HUES64 (cell line): ENCODE data around the gene GATA5.
A peak's percentile ranks its signal among the peaks of the same experiment; 100 is the strongest.
"Not testable (repeated sequence)": the region's sequence is repeated elsewhere in the genome, so short reads cannot be mapped to it uniquely, and the experiment has no call there.

Experiments
- H3K27ac ChIP-seq: 2 replicates; pipeline ENCODE4 v1.7.0; 2013; ENCODE audit warnings: low read depth, low read length, inconsistent platforms
- H3K27me3 ChIP-seq: 2 replicates; pipeline ENCODE4 v1.6.1; 2013; ENCODE audit warnings: mild to moderate bottlenecking, low read length; ENCODE audit not compliant: insufficient read depth
- H3K36me3 ChIP-seq: 2 replicates; pipeline ENCODE4 v1.6.1; 2013; ENCODE audit warnings: mild to moderate bottlenecking, low read length; ENCODE audit not compliant: insufficient read depth
- H3K4me1 ChIP-seq: 2 replicates; pipeline ENCODE4 v1.6.1; 2013; ENCODE audit warnings: mild to moderate bottlenecking, low read length, moderate library complexity; ENCODE audit not compliant: insufficient read depth
- H3K4me3 ChIP-seq: 2 replicates; pipeline ENCODE4 v1.5.1; 2013; ENCODE audit warnings: mild to moderate bottlenecking, low read length, moderate library complexity
- H3K9ac ChIP-seq: 2 replicates; pipeline ENCODE4 v1.6.1; 2013; ENCODE audit warnings: mild to moderate bottlenecking, low read depth, low read length
- H3K9me3 ChIP-seq: 2 replicates; pipeline ENCODE4 v1.6.1; 2013; ENCODE audit warnings: low read depth, low read length; ENCODE audit not compliant: insufficient read depth
- WGBS: fragments of 150-250, 120-280 bp; methylation state at CpG from one replicate; pipeline ENCODE4 v1.1.7; 2013; ENCODE audit warnings: missing lambda C conversion rate; 5-methylcytosine and 5-hydroxymethylcytosine counted together

GATA5 gene

GRCh38 chr20:62433658-62434497, 41.9 kb downstream of the GATA5 start:
- Histone ChIP-seq H3K4me1 (peaks cover 5% of the 10 kb centered on the region; the same call in 1 of the 2 replicates), H3K36me3 (no peaks in the 10 kb centered on the region), H3K27me3 (no peaks in the 10 kb centered on the region), H3K27ac (no peak overlapping the region), H3K9ac (no peak overlapping the region), H3K9me3 (no peaks in the 10 kb centered on the region), H3K4me3 (no peak overlapping the region)
- WGBS = 90% methylated on average over 32 of the region's 32 CpGs

- no peaks in the 10 kb centered on the region for H3K36me3 ChIP-seq
- H3K4me1 ChIP-seq = peaks cover 11% of the 10 kb centered on the region
- H3K4me3 ChIP-seq = no peak overlapping the region
- no peak overlapping the region for H3K9ac ChIP-seq
- 76% methylated on average over 23 of the region's 23 CpGs for WGBS
- H3K9me3 ChIP-seq = no peaks in the 10 kb centered on the region
- H3K27ac ChIP-seq = no peak overlapping the region
- H3K27me3 ChIP-seq = no peaks in the 10 kb centered on the region
Observed at GRCh38 chr20:62430866-62431447, 44.8 kb downstream of the GATA5 start.

DNA sequence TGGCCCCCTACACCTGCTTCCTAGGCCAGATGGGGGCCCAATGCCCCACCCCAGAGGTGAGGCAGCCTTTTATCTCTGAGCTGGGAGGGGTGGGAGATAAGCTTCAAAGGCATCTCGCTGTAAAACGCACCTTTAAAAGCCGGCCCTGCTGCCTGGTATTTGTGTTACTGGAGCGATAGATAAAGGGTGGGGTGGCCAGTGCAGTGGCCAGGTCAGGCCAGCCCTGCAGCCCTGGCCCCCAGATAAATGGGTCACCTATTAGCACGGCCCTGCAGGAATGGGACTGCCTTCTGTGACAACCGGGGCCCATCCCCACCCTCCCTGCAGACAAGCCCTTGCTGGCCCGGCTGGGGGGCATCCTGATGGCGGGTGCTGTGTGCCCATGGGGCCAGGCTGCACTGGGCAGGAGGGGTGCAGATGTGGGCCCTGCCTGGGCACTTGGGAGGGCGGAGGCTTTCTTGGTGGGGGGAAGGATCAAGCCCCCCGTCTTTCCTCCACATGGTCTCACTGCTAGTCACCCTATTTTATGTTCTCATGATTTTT, 45.4 kb downstream of the GATA5 start:
- H3K9ac ChIP-seq = no peak overlapping the region
- H3K4me3 ChIP-seq = no peak overlapping the region
- 81% methylated on average over 8 of the region's 10 CpGs for WGBS
- peaks cover 11% of the 10 kb centered on the region for H3K4me1 ChIP-seq
- no peaks in the 10 kb centered on the region for H3K9me3 ChIP-seq
- H3K36me3 ChIP-seq = no peaks in the 10 kb centered on the region
- no peak overlapping the region for H3K27ac ChIP-seq
- no peaks in the 10 kb centered on the region for H3K27me3 ChIP-seq

DNA sequence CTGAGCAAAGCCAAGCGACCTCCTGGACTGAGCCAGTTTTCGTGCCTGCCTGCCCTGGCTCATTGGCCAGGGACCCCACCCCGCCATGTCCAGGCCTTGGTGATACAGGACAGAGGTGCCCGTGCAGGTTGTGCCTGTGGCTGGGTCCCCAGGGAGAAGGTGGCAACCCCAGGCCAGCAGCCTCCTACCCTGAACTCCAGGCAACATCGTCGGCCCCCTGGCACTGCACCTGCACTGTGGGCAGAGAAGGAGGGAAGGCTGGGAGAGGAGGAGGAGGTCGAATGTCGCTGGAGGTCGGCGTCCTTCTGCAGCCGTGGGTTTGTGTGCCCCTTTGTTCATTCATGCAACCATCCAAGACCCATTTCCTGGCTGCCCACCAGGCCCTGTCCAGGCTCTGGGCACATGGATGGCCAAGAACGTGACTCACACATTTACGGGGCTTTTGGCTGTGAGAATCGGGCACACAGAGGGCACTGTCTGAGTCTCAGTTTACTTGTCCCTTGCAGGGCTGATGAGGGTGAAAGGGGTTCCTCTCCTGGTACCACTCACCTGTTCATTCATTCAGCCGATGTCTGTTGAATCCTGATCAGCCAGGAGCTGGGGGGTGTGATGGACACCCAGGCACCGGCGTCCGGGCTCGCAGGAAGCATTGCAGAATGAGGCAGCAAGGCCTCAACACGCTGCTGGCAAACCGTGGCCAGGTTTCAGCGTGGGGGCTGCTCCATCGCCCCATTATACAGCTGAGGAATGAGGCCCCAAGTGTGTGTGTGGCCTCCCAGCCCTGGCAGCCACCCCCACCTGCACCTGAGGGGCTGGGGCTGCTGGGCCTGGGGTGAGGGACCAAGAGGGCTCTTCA, 46.1 kb downstream of the GATA5 start:
- no peak overlapping the region for H3K4me3 ChIP-seq
- H3K4me1 ChIP-seq = peaks cover 11% of the 10 kb centered on the region
- H3K27me3 ChIP-seq = no peaks in the 10 kb centered on the region
- no peaks in the 10 kb centered on the region for H3K36me3 ChIP-seq
- H3K27ac ChIP-seq = no peak overlapping the region
- H3K9me3 ChIP-seq = no peaks in the 10 kb centered on the region
- H3K9ac ChIP-seq = no peak overlapping the region
- 95% methylated on average over 23 of the region's 23 CpGs for WGBS

DNA sequence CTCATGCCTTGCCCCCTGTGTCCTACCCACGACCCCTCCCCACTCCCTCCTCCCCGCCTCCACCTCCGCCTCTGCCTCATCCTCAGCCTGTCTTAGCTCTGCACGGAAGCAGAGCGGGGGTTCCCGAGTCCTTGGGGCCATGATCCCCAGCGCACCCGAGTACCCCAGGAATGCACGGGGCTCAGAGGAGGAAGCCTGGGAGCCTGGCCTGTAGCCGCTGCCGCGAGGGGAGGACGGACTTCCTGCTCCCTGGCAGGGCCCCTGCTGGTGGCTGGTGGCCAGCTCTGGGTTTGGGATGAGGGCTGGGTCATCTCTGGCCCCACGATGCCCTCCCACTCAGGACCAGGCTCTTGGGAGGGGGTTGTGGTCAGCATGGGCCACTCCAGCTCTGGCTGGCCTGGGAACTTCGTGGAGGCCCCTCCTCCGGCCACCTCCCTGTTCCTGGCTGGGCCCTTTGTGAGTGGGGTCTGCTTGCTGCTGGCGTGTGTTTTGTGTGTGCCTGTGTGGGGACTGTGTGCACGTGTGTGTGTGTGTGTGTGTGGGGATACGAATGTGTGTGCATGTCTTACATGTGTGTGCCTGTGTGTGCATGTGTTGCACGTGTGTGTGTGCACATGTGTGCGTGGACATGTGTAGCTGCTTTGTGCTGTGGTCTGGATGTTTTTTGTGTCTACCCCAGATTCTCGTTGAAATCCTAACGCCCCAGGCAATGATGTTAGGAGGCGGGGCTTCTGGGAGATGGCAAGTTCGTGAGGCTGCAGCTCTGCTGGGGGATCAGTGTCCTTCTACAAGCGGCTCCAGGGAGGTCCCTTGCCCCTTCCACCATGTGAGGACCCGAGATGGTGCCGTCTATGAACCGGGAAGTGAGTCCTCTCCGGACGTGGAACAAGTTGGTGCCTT, 47.1 kb downstream of the GATA5 start:
- Histone ChIP-seq H3K27ac (no peak overlapping the region), H3K36me3 (no peaks in the 10 kb centered on the region), H3K4me1 (peaks cover 11% of the 10 kb centered on the region), H3K9me3 (no peaks in the 10 kb centered on the region), H3K27me3 (no peaks in the 10 kb centered on the region), H3K9ac (no peak overlapping the region), H3K4me3 (no peak overlapping the region)
- WGBS = 86% methylated on average over 31 of the region's 31 CpGs

DNA sequence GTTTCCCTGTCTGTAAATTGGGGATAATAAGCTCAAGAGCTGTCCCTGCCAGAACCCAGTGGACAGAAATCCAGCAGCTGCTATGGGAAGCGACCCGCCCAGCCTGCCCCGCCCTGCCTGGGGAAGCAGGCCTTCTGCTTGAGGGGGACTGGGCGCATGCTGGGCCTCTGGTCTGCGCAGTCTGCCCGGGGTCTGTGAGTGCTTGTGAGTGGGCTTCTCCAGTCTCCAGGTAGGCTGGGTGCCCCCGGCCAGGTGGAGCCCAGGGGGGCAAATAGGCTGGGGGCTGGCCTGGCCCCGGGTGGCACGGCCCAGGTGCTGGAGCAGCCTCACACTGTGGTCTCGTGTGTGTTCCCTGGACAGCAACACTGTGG, 47.8 kb downstream of the GATA5 start:
- Histone ChIP-seq H3K36me3 (no peaks in the 10 kb centered on the region), H3K4me1 (peaks cover 11% of the 10 kb centered on the region), H3K27ac (no peak overlapping the region), H3K9ac (no peak overlapping the region), H3K4me3 (no peak overlapping the region), H3K9me3 (no peaks in the 10 kb centered on the region), H3K27me3 (no peaks in the 10 kb centered on the region)
- 93% methylated on average over 10 of the region's 10 CpGs for WGBS

GRCh38 chr20:62427172-62428001, 48.4 kb downstream of the GATA5 start, which contains the start of gene RBBP8NL:
RBBP8NL (minus strand) TSS chr20:62427539; CDS start chr20:62419647, 7,892 bp downstream.
- H3K9ac ChIP-seq = peak within 1 kb of the TSS; percentile 55
- no peaks in the 10 kb centered on the region for H3K27me3 ChIP-seq
- H3K4me3 ChIP-seq = peak within 1 kb of the TSS; percentile 26
- 86% methylated on average over 28 of the region's 28 CpGs for WGBS
- no peaks in the 10 kb centered on the region for H3K9me3 ChIP-seq
- peaks cover 11% of the 10 kb centered on the region for H3K4me1 ChIP-seq
- no peaks in the 10 kb centered on the region for H3K36me3 ChIP-seq
- H3K27ac ChIP-seq = peak within 1 kb of the TSS; percentile 50

DNA sequence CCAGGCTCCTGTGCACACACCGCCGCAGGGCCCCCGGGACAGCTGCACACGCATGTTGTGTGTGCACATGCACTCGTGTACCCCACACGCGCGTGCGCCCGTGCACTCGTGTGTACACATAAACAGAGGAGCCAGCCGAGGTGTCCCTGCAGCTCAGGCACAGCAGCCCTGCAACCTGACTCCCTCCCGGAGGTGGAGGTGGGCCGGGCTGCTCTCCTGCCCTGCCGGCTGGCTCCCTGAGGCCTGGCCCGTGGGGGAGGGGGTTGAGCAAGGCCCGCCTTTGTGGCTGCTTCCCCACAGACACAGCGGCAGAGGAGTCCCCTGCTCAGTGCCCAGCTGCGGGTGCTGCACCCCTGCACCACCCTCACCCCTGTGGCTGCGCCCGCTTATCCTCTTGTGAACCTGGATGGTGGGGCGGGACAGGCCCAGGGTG, 49.1 kb downstream of the GATA5 start:
- H3K4me1 ChIP-seq = peaks cover 11% of the 10 kb centered on the region
- no peaks in the 10 kb centered on the region for H3K27me3 ChIP-seq
- H3K9ac ChIP-seq = peak overlapping the region; percentile 55
- H3K9me3 ChIP-seq = no peaks in the 10 kb centered on the region
- H3K36me3 ChIP-seq = no peaks in the 10 kb centered on the region
- 55% methylated on average over 22 of the region's 22 CpGs for WGBS
- H3K27ac ChIP-seq = peak overlapping the region; percentile 50
- peak overlapping the region; percentile 26; the same call in 1 of the 2 replicates for H3K4me3 ChIP-seq

DNA sequence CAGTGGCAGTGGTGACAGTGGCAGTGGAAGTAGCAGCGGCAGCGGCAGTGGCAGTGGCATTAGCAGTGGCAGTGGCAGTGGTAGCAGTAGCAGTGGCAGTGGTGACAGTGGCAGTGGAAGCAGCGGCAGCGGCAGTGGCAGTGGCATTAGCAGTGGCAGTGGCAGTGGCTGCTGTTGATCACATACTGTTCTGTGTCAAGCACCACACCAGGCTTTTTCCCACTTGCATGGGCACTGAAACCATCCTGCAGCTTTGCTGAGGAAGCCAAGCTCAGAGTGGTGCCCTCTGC, 49.8 kb downstream of the GATA5 start:
- H3K27me3 ChIP-seq, H3K9ac ChIP-seq, H3K27ac ChIP-seq, H3K4me3 ChIP-seq, H3K36me3 ChIP-seq, H3K9me3 ChIP-seq, H3K4me1 ChIP-seq: not testable (repeated sequence)
- WGBS = 97% methylated on average over 4 of the region's 4 CpGs
